OCI-LY7 (cell line): ENCODE data around the gene ELN. TPM values are rescaled to one million over a fixed set of nuclear protein-coding genes. Genes with fewer than 3 reads are reported as not detected.

Source experiments
- BruUV-seq: library from RNA; stranded (reverse); fragments of 400-500 nt; replicated peaks from 2 replicates; lab custom pipeline; 2021; lab: Mats Ljungman, UMichigan
- CTCF ChIA-PET: fragments of 300-600 bp; sonication (Branson Sonifier 250); formaldehyde crosslinking; loops from one replicate; lab custom pipeline; 2022; ENCODE audit warnings: antibody characterized with exemption; ENCODE audit not compliant: unreplicated experiment; lab: Charles Lee
- POLR2A ChIA-PET: fragments of 300-600 bp; sonication (Branson Sonifier 250); formaldehyde crosslinking; loops from one replicate; lab custom pipeline; 2022; ENCODE audit warnings: antibody characterized with exemption; lab: Charles Lee
- DNase-seq: peaks from one replicate; pipeline ENCODE4 v3.0.0-alpha.2; 2015; ENCODE audit warnings: low spot score
- H2AFZ ChIP-seq: fragments of 200-600 bp; sonication (generic), shearing (Covaris generic); 2 replicates; pipeline ENCODE4 v1.6.1; 2014; ENCODE audit warnings: mild to moderate bottlenecking, antibody characterized with exemption, low read length, moderate library complexity
- H3K27ac ChIP-seq: fragments of 200-600 bp; sonication (generic); 2 replicates; pipeline ENCODE4 v1.5.1; 2014; ENCODE audit warnings: mixed run types, low read depth, mild to moderate bottlenecking, moderate library complexity, low read length, inconsistent platforms; ENCODE audit not compliant: poor library complexity, severe bottlenecking
- H3K36me3 ChIP-seq: fragments of 200-600 bp; sonication (generic); 2 replicates; pipeline ENCODE4 v1.6.1; 2014; ENCODE audit warnings: mild to moderate bottlenecking, antibody characterized with exemption, low read length, moderate library complexity, mixed read lengths; ENCODE audit not compliant: insufficient read depth
- H3K4me1 ChIP-seq: fragments of 200-600 bp; sonication (generic); 2 replicates; pipeline ENCODE4 v1.5.1; 2014; ENCODE audit warnings: mild to moderate bottlenecking, low read length; ENCODE audit not compliant: insufficient read depth, poor library complexity, severe bottlenecking
- H3K4me2 ChIP-seq: fragments of 200-600 bp; sonication (generic); 2 replicates; pipeline ENCODE4 v1.6.1; 2014; ENCODE audit warnings: mild to moderate bottlenecking, low read length
- H3K4me3 ChIP-seq: fragments of 200-600 bp; sonication (generic); 2 replicates; pipeline ENCODE4 v1.5.1; 2014; ENCODE audit warnings: mild to moderate bottlenecking, low read depth, low read length; ENCODE audit not compliant: poor library complexity, severe bottlenecking
- H3K79me2 ChIP-seq: fragments of 200-600 bp; sonication (generic); 2 replicates; pipeline ENCODE4 v1.6.1; 2016; ENCODE audit warnings: low read depth, mild to moderate bottlenecking, low read length, moderate library complexity, mixed read lengths; ENCODE audit not compliant: insufficient read depth
- H3K9me2 ChIP-seq: fragments of 200-600 bp; sonication (generic); 2 replicates; pipeline ENCODE4 v1.6.1; 2016; ENCODE audit warnings: mild to moderate bottlenecking, low read length, mixed read lengths; ENCODE audit not compliant: insufficient read depth
- H3K9me3 ChIP-seq: fragments of 200-600 bp; sonication (generic); 2 replicates; pipeline ENCODE4 v1.6.1; 2014; ENCODE audit warnings: mild to moderate bottlenecking, mixed run types, low read length, mixed read lengths
- H4K20me1 ChIP-seq: fragments of 200-600 bp; sonication (generic); 2 replicates; pipeline ENCODE4 v1.6.1; 2014; ENCODE audit warnings: mild to moderate bottlenecking, antibody characterized with exemption, low read length, moderate library complexity, mixed read lengths; ENCODE audit not compliant: insufficient read depth
- CTCF ChIP-seq: fragments of 200-600 bp; sonication (generic); conservative IDR thresholded peaks from 2 replicates; pipeline ENCODE4 v1.5.1; 2014; ENCODE audit warnings: mild to moderate bottlenecking, antibody characterized with exemption, low read length, moderate library complexity, mixed read lengths
- EZH2phosphoT487 ChIP-seq: fragments of 200-600 bp; sonication (generic); IDR thresholded peaks from 2 replicates; pipeline ENCODE4 v1.6.1; 2018; ENCODE audit warnings: low read depth, borderline replicate concordance, mild to moderate bottlenecking, mixed run types, antibody characterized with exemption, low read length, moderate library complexity, mixed read lengths
- intact Hi-C: fragments of 100-400 bp; cut with micrococcal nuclease; formaldehyde crosslinking; loops from one replicate; pipeline ENCODE4 v1.10.0; 2022; ENCODE audit not compliant: unreplicated experiment
- total RNA-seq, 2 experiments: library from RNA; depleted of rRNA in 1 of 2; stranded (reverse); fragments of >200 nt in 1 of 2; shearing (Covaris generic) in 1 of 2; gene quantifications; 2 replicates each; pipeline ENCODE4 v1.2.3, GENCODE V29; 2014 to 2022

The ELN gene
- total RNA-seq, 2 experiments from 2014 or later: not detected

GRCh38 chr7:74058486-74058885, 30.5 kb downstream of the ELN start:
- Histone ChIP-seq H3K4me2 (no peak overlapping the region), H3K4me1 (peaks cover 6% of the 10 kb centered on the region), H3K36me3 (no peaks in the 10 kb centered on the region), H4K20me1 (no peaks in the 10 kb centered on the region), H3K27ac (no peak overlapping the region), H3K79me2 (no peaks in the 10 kb centered on the region), H3K4me3 (no peak overlapping the region), H2AFZ (no peak overlapping the region), H3K9me3 (no peaks in the 10 kb centered on the region), H3K9me2 (no peaks in the 10 kb centered on the region)
- TF ChIP-seq EZH2phosphoT487: no peak
- TF ChIP-seq CTCF: no peak
- CTCF ChIA-PET: no interaction called here
- intact Hi-C loops: no loop called here
- DNase-seq: no peak
- BruUV-seq: no TSS peak
- POLR2A ChIA-PET: interaction anchor here (0.7 kb wide), 1 partner anchor 524 kb away, joined by 8 read pairs; no protein-coding TSS in a partner anchor

- Histone ChIP-seq H3K36me3 (no peaks in the 10 kb centered on the region), H3K4me1 (peaks cover 6% of the 10 kb centered on the region), H4K20me1 (no peaks in the 10 kb centered on the region), H3K9me2 (no peaks in the 10 kb centered on the region), H3K27ac (no peak overlapping the region), H3K4me2 (no peak overlapping the region), H3K9me3 (no peaks in the 10 kb centered on the region), H3K79me2 (no peaks in the 10 kb centered on the region), H3K4me3 (no peak overlapping the region), H2AFZ (no peak overlapping the region)
- TF ChIP-seq EZH2phosphoT487: no peak
- no peak for TF ChIP-seq CTCF
- POLR2A ChIA-PET: interaction anchor here (0.6 kb wide), 1 partner anchor 10 kb away, joined by 3 read pairs; no protein-coding TSS in a partner anchor
- no peak for DNase-seq
- CTCF ChIA-PET: no interaction called here
- intact Hi-C loops: no loop called here
- no TSS peak for BruUV-seq
These were observed 31.1 kb downstream of the ELN start for GRCh38 chr7:74059037-74059436.

GRCh38 chr7:74059681-74060588, 32.0 kb downstream of the ELN start:
- no peak overlapping the region for H3K4me3 ChIP-seq
- H3K27ac ChIP-seq: no peak overlapping the region
- H3K4me2 ChIP-seq: no peak overlapping the region
- no peak overlapping the region for H2AFZ ChIP-seq
- H3K79me2 ChIP-seq: no peaks in the 10 kb centered on the region
- H3K4me1 ChIP-seq: peaks cover 6% of the 10 kb centered on the region
- CTCF ChIA-PET: no interaction called here
- TF ChIP-seq EZH2phosphoT487 (no peak), CTCF (no peak)
- intact Hi-C loops: no loop called here
- POLR2A ChIA-PET: interaction anchor here (0.5 to 0.6 kb wide), 2 partner anchors 9 to 64 kb away, joined by 3 to 4 read pairs; no protein-coding TSS in a partner anchor
- no peaks in the 10 kb centered on the region for H3K9me2 ChIP-seq
- H3K36me3 ChIP-seq: no peaks in the 10 kb centered on the region
- H4K20me1 ChIP-seq: no peaks in the 10 kb centered on the region
- no TSS peak for BruUV-seq
- no peaks in the 10 kb centered on the region for H3K9me3 ChIP-seq
- DNase-seq: no peak
